GM21723 (cell line): ENCODE measurements around the gene ATP10B.

Experiments
- ATAC-seq: cut with Tn5 transposase; IDR thresholded peaks from one replicate; pipeline ENCODE4 v1.9.1; 2021; ENCODE audit warnings: mild to moderate bottlenecking, moderate library complexity; ENCODE audit not compliant: unreplicated experiment

ATP10B gene

DNA sequence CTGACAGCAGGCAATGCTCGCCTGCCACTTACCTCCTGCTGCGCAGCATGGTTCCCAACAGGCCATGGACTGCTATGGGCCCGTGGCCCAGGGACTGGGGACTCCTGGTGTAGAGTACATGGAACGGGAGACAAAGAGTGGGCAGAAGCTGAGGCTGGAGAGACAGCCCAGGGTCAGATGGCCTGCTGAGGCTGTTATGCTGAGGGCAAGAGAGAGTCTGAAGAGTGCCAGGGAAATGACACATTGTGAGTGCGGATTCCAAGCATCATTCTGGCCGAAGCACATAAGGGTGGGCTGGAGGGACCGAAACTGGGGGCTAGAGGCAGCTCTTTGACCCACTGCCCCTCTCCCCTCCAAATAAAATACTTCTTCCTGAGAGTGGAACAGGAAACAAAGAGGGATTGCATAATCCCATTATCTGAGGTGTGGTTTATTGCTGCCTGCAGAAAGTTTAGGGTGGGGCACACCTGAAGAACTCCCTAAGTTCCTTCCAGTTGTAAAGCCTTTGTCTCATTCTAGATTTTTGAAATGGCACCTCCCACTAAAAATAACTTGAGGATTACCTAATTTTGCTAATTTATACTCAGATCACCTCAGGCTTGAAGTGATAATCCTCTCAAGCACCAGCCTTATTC lies 158.1 kb downstream of the ATP10B start:
- ATAC-seq = no peak

DNA sequence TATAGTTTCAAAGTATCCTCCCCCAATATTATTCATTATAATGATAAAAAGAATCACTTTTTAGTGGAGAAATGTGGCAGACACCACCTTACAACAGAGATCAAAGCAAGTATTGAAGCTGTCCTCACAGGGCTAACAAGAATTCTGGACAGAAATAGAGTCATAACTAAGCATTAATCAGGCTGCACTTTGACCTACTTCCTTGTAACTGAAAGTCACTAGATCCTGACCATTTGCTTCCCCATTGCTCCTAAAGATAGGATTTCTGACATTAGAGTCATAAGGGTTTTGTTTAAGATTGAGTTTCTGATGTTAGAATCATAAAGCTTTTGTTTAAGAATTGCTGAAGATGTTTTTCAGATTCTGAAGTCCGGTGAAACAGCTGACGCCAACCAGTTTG lies 159.7 kb downstream of the ATP10B start:
- ATAC-seq = no peak

DNA sequence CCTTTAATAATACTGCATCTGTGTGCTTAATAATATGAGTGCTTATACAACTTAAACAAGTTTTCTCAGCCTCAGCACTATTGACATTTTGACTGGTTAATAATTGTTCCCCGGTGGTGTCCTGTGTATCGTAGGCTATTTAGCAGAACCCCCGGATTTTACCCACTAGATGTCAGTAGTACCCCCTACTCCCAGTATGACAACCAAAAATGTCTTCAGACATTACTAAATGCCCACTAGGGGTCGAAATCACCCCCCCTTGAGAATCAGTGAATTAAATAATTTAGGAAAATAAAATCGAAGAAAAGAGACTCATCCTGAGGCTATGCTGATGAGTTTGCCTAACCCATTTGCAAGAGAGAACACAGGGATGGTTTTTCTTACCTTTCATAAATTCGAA lies 166.3 kb downstream of the ATP10B start:
- peak; percentile 89 for ATAC-seq

DNA sequence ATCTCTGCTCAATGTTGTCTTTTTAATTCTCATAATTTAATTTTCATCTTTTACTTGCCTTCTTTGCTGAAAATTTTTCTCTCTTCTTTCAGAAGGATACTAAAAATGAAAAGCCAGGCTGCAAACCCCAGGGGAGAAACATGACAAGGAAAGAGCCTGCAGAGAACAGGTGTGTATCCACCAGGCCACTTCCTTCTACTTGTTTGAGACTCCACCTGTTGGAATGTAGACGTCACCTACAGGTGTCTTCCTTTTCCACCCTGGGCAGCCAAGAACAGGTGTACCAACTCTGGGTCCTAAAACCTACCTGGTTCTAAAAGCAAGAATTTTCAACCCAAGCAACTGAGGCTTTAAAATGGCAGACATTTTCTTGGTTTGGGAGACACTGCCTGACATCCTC lies 166.8 kb downstream of the ATP10B start:
- ATAC-seq = no peak

DNA sequence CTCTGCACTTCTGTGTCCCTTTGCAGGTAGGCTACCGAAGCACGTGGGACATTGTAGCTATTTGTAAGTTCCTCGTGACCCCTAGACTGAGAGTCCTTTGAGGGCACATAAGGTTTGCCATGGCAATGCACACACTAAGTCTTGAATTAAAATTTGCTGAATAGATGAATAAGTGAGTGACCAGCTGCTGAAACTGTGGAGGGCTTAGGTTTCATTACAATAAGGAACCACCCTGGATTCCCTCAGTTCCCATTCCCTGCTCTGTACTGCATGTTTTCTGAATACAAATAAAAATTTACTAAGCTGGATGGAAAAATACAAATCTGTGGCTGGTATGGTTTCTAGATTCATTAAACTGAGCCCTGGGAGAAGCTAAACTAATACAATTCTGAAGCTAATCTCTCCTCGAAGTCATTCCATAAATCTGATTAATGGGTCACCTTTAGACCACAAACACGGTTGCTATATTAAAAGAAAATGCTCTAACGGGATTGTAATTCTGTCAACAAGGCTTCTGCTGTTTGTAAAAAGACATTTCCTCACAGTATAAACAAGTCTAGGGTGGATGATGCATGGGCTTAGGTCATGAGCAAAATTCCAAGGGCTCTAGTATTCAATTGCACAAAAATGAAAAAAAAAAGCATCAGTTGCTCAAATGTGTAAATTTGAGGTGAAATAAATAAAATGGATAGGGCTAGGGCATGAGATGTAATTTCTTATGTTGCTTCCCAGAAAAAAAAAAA lies 172.3 kb downstream of the ATP10B start:
- no peak for ATAC-seq

DNA sequence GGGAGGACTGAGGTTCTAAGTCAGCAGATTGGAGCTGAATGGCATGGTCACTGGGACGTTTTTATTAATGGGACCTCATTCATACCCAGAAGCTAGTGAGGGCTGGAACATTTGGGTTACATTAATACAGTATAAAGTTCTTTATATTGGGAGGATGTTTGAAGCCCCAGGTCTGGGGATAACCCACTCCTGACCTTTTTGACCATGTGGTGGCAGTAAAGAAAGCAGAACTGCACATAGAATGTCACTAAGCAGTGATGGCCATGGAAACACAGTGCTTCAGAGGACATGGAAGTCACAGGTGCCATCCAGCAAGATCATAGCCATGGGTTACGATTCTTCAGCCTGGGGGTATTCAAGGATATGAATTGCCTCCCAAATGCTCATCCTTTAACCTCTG lies 176.0 kb downstream of the ATP10B start:
- peak; percentile 60 for ATAC-seq

DNA sequence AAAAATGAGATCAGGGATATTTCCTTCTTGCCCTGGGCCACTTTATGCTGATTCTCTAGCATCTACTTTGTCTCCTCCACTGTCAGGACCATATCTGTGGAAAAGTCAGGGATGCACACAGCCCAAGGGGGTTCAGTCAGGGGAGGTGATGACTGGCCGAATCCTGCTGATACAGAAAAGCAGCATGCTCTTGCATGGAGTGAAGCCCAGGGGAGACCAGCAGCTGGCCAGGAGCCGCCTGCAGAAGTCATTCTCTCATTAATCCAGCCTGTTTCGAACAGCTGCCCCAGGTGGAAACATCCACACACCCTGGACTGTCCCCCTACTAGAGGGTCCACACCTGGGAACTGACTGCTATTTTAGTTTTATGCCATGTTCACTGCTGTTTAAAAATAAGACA lies 177.1 kb downstream of the ATP10B start:
- no peak for ATAC-seq

DNA sequence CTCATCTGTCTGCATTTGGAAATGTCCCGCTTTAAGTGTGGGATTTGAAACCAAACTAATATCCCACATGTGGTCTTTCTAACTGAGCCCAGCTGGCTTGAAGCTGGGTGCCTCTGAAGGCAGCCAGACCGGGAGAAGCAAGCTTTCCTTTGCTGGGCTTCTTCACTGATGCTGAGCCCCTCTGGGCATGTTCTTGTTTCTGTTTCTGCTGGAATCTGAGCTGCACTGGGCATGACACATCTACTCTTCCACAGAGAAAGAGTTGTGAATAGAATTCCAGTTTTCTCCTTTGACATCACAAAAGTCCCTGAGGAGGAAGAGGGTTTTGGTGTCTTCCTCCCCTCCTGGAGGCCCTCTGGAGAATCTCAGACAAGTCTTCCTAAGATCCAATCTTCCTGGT lies 179.5 kb downstream of the ATP10B start:
- ATAC-seq = no peak

DNA sequence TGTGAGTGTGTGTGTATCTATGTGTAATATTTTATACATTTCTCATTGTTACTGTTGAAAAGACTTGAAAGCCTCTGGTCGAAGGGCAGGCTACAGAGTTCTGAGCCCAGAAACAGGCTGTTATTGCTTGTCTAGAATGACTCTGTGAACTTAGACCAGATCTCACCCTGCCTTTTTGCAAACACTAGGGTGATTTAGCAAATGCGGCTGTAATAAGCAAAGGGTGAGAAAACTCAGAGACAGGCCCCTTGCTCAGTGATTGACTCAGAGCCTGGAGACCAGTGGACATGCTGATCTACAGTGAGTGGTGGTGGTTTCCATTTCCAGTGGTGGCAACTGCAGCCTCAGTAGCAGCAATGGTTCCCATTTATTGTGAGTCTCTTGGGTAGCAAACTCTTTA lies 183.7 kb downstream of the ATP10B start:
- ATAC-seq = no peak

DNA sequence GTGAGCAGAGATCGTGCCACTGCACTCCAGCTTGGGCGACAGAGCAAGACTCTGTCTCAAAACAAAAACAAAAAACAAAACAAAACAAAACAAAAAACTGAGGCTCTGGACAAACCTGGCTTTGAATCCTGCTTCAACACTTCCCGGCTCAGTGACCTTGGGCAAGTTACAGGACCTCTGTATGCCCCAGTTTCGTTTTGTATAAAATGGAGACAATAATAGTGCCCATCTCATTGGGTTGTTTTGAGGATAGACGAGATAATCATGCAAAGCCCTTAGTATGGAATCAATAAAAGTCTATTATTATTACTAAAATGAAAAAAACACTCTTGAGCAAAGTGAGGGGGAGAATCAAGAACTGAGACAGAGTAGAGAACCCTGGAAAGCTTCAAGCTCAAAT lies 184.9 kb downstream of the ATP10B start:
- ATAC-seq = no peak

DNA sequence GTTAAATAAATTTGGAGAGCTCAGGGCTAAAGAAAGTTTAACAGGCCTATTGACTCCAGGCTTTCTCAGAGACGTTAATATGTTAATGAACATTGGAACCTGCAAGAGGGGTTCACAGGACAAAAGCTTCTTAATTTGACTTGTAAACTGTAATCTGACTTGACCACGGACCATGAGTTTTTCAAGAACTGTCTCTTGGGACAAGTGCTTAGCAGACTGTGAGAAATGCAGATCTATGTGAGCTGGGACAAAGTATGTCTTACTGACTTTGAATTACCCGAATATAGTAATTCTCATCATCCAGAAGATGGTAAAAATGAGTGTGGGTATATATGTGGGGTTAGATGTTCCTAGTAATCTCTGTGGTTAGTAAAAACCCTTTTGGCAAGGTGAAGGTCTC lies 186.6 kb downstream of the ATP10B start:
- no peak for ATAC-seq

DNA sequence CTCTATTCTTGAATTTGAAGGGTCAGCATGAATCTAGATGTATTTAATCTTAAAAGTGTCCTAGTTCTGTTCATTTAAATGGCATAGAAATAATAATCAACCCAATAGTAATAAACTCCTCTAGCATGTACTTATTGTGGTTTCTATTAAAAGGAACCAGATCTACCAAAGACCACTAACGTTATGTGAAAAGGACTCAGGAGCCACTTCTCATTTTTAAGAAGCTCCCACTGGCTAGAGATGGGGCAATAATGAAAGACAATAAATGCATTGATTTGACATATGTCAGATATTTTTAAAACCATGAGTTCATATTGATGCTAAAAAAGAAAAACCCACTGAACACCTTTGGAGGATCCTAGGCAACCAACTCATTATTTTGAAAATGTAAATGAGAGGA lies 191.9 kb downstream of the ATP10B start:
- ATAC-seq = no peak

DNA sequence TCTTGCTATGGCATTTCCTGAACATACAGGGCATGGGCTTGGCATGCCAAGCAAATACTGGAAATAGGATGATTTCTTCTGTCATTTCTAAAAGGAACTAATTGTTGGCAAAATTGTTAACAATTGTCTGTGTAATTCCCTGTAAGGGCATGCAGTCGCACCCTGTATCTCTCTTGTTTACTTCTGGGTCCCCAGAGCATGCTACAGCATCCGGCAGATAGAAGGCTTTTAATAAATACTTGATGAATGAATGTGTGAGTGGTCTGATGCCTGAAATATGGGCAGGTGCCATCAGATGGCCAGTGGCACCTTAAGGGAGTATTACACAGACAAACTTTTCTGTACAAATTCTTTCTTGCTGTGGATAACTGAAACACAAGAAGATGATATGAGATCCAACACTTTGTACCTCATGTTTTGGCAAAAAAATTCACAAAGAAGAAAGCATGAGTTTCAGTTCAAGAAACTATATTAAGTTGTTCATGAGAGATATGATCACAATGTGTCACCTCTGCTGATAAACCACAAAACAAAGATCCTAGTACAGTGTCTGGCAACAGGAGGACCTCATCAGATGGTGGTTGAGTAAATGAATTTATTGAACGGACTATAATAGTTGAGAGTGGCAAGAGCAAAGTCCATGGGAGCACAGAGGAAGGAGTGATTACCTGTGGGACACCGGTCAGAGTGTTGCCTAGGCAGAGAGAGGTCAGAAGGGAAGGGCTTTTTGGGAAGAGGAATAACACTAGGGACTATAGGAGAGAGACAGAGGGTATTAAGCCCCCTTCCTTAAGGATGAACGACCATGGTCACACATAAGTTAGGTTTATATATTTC lies 194.2 kb downstream of the ATP10B start:
- no peak for ATAC-seq

DNA sequence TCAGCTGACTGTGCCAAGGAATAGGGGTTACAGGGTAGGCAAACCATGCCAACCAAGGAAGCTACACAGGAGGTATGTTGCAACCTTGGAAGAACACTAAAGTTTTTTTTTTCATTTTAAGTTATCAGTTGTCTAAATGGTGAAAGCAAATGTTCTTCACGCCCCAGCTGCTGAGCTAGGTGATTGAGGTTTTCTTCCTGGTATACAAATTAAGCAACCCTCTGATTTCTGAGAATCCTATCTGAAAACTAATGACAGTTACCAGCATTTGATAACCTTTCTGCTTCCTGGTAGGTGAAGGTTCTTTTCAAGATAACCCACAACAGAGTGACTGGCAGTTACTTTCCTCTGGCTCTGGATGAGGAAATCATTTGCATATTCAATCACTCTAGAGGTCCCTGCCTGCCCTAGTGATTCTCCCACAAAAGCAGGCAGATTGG lies 194.9 kb downstream of the ATP10B start:
- no peak for ATAC-seq

DNA sequence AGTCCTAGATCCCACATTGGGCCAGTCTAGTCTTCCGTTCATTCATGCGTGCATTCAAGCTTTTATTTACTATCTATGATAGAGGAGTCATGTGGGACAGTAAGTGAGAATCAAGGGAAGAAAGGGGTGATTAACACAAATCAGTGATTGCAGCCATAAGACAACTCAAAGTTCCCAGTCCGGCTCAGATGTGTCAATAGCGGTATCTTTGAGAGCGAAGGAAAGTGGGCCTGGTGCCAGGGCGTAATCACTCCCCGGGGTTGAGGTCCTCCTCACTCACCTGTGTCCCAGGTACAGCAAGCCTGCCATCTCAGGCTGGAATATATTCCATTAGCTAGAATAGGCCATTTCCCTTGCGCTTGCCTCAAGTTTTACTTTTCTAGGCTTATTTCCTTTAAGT lies 196.3 kb downstream of the ATP10B start:
- no peak for ATAC-seq

DNA sequence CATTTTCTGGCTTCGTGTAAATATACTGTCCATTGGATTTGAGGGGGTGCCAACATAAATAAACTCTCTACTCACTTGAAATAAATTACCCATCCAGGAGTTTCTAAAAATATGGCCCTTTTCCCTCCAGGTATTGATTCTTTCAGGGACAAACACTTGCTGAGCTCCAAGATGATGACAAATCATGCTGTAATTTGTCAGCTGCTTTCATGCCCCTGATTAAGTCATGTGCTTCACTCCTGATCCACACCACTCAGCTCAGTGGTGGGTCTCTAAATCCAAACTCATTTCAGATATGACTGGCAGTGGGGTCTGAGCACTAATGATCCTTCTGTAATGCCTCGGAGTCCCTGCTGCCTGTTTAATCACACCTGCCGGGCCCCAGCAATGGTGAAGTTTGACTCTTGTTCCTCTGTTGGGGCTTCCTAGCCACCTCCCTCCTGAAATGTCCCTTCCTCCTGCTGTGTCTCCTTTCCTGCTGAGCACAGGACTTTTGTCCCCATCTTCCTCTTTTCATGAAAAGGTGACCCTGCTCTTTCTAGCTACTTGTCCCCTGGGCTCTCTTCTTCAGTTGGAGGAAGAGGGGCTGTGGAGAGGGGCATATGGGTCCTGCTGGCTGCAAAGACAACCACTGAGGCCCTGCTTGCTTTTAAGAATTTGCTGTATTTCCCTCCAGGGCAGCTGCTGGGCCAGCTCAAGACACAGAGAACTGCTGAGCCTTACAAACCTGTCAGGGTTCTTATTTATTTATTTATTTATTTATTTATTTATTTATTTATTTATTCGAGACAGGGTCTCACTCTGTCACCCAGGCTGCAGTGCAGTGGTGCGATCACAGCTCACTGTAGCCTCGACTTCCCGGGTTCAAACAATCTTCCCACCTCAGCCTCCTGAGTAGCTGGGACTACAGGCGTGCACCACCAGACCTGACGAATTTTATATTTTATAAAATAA lies 200.0 kb downstream of the ATP10B start:
- no peak for ATAC-seq

DNA sequence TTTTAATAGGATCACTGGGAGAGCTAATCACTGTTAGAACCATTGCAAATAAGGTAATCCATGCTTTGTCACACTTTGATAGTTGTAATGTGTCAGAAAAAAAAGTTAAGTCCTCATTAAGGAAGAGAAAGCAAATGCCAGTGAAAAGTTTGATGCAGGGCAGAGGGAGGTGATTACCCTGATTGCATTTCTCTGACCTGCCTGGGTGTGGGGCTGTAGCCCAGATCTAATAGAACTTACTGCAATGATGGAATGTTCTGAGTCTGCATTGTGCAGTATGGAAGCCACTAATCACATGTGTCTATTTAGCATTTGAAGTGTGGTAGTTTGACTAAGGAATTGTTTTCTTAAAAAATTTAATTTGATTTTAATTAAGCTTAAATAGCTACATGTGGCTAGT lies 202.7 kb downstream of the ATP10B start:
- no peak for ATAC-seq

DNA sequence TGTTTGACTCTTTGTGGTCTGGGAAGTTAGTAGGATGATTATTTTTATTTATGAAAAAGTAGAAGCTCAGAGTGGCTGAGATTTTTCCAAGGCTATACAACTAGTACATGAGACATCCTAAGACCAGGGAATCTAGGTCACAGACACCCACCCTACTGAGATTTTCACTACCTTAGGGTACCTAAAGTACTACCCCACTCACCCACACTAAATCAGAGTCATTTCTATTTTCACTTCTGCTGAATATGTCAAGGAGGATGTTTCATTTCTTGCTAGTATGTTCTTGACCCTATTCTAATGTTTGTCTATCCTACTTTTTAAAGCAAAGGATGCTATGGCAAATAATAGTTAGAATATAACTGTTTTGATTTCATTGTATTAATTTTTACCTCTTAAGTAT lies 206.0 kb downstream of the ATP10B start:
- no peak for ATAC-seq

DNA sequence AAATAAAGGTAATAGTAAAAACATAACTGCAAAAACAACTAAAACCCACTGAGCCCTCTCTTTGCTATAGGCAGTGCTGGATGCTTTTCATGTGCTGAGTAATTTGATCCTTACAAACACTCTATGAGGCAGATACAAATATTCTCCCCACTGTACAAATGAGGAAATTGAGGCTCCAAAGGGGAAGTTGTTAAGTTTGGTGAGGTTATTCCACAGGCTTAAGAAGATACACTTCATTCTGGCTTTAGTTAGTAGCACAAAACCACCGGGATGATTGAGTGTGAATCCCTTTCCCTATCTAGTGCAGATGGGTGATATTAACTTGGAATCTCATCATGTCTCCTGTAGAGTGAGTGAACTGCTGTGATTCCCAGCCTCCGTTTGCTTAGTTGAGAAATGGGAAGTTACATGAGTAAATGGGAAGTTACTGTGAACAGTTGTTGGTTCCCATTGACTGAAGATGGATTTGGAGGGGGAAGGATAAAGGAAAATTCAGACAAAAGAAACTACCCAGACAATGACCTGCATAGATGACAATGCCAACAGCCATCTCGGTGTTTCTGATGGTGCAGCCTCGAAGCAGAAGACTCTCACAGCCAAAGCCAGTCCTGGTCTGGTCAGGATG lies 208.3 kb downstream of the ATP10B start:
- no peak for ATAC-seq

DNA sequence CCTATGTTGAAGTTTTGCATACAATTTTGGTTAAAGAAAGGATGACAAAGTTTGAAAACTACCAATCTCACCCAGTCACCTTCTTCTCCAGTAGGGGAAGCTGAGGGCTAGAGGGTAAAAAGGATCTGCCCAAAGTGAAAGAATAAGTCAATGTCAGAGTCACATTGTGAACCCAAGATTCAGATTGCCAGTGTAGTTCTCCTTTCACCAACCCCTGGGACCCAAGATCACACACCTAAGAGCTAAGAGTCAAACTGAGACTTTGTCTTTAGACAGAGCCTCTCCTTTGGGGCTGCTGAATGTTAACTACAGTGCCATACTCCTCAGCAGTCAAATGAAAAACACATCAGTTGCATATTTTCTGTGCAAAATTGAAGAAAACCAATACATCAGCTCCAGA lies 210.6 kb downstream of the ATP10B start:
- peak; percentile 50 for ATAC-seq
